A673 (cell line): ENCODE results near the gene PDGFD.

Experiments used
- EZH2 ChIP-seq: fragments of 200-600 bp; sonication (generic); IDR thresholded peaks from 2 replicates; pipeline ENCODE4 v1.6.1; 2017; ENCODE audit warnings: borderline replicate concordance, low read depth, mild to moderate bottlenecking, mixed read lengths, antibody characterized with exemption, low read length; ENCODE audit not compliant: poor library complexity, severe bottlenecking
- TF ChIP-seq, protein P1 (sequence below): fragments of 300-800, 200-600 bp; sonication (generic); conservative IDR thresholded peaks from 2 replicates; pipeline ENCODE4 v1.5.1; 2017; ENCODE audit warnings: low read depth, mild to moderate bottlenecking, antibody characterized with exemption, low read length, moderate library complexity, mixed read lengths

- TF ChIP-seq, protein P1, sequence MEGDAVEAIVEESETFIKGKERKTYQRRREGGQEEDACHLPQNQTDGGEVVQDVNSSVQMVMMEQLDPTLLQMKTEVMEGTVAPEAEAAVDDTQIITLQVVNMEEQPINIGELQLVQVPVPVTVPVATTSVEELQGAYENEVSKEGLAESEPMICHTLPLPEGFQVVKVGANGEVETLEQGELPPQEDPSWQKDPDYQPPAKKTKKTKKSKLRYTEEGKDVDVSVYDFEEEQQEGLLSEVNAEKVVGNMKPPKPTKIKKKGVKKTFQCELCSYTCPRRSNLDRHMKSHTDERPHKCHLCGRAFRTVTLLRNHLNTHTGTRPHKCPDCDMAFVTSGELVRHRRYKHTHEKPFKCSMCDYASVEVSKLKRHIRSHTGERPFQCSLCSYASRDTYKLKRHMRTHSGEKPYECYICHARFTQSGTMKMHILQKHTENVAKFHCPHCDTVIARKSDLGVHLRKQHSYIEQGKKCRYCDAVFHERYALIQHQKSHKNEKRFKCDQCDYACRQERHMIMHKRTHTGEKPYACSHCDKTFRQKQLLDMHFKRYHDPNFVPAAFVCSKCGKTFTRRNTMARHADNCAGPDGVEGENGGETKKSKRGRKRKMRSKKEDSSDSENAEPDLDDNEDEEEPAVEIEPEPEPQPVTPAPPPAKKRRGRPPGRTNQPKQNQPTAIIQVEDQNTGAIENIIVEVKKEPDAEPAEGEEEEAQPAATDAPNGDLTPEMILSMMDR, result no peak
- no peak for TF ChIP-seq EZH2
Observed at GRCh38 chr11:104106136-104106754, 57.7 kb downstream of the PDGFD start.
